CD4-positive, alpha-beta T cell (primary cell): Measurements from ENCODE around the gene QKI. TPM values are rescaled to one million over a fixed set of nuclear protein-coding genes. Genes with fewer than 3 reads are reported as not detected.
A peak's percentile ranks its signal among the peaks of the same experiment; 100 is the strongest.

Experiments used
- ATAC-seq: fragments of 200-7000 bp; cut with Tn5 transposase; one replicate; pipeline ENCODE4 v1.10.0; 2022; ENCODE audit warnings: mild to moderate bottlenecking; ENCODE audit not compliant: poor library complexity
- CTCF ChIA-PET: fragments of 350-600 bp; sonication (Branson Sonifier 250); formaldehyde crosslinking; loops from one replicate; lab custom pipeline; 2021; ENCODE audit warnings: antibody characterized with exemption, inconsistent platforms; lab: Charles Lee
- POLR2A ChIA-PET: fragments of 350-600 bp; sonication (Branson Sonifier 250); formaldehyde crosslinking; loops from one replicate; lab custom pipeline; 2021; ENCODE audit warnings: antibody characterized with exemption, inconsistent platforms; lab: Charles Lee
- DNase-seq, 14 experiments: peaks; one replicate each; pipeline ENCODE4 v3.0.0-alpha.2; 2013 to 2020; ENCODE audit warnings: mixed read lengths in 2 of 14
- H3K27ac ChIP-seq, 2 donors: one replicate each; pipeline versions ENCODE4 v1.5.1 to v1.7.0; 2013; ENCODE audit warnings: low read length in 2 of 2, low read depth in 1 of 2, mild to moderate bottlenecking in 1 of 2
- H3K27me3 ChIP-seq, 2 experiments: 1 replicate in 1 of 2; 2 replicates in 1 of 2; pipeline versions ENCODE4 v1.6.1 to v1.7.0; 2013; ENCODE audit warnings: low read length in 2 of 2, control low read depth in 1 of 2, mild to moderate bottlenecking in 1 of 2, moderate library complexity in 1 of 2; ENCODE audit not compliant: insufficient read depth in 2 of 2, control insufficient read depth in 1 of 2
- H3K36me3 ChIP-seq: one replicate; pipeline ENCODE4 v1.6.1; 2013; ENCODE audit warnings: low read length, control low read depth; ENCODE audit not compliant: insufficient read depth
- H3K4me1 ChIP-seq: one replicate; pipeline ENCODE4 v1.6.1; 2013; ENCODE audit warnings: low read length, control low read depth; ENCODE audit not compliant: insufficient read depth
- H3K4me3 ChIP-seq: one replicate; pipeline ENCODE4 v1.5.1; 2013; ENCODE audit warnings: mild to moderate bottlenecking, low read length, moderate library complexity
- H3K9me3 ChIP-seq, 2 experiments: 1 replicate in 1 of 2; 2 replicates in 1 of 2; pipeline versions ENCODE4 v1.6.1 to v1.7.0; 2013; ENCODE audit warnings: low read length in 2 of 2, mild to moderate bottlenecking in 2 of 2, control low read depth in 1 of 2, moderate library complexity in 1 of 2; ENCODE audit not compliant: control insufficient read depth in 1 of 2, insufficient read depth in 1 of 2
- H3K27ac Mint-ChIP-seq: one replicate; pipeline ENCODE4 v1.8.0; 2020; ENCODE audit warnings: mixed read lengths
- H3K27me3 Mint-ChIP-seq: one replicate; pipeline ENCODE4 v1.8.0; 2021; ENCODE audit warnings: mixed read lengths
- H3K36me3 Mint-ChIP-seq: one replicate; pipeline ENCODE4 v1.8.0; 2021; ENCODE audit warnings: low read depth, mixed read lengths
- H3K4me1 Mint-ChIP-seq: one replicate; pipeline ENCODE4 v1.8.0; 2021; ENCODE audit warnings: low read depth, mixed read lengths
- H3K4me3 Mint-ChIP-seq: one replicate; pipeline ENCODE4 v1.8.0; 2020; ENCODE audit warnings: mild to moderate bottlenecking, mixed read lengths
- H3K9me3 Mint-ChIP-seq: one replicate; pipeline ENCODE4 v1.8.0; 2020; ENCODE audit warnings: mixed read lengths
- CTCF ChIP-seq: fragments of 200-600 bp; IDR thresholded peaks from one replicate; pipeline ENCODE4 v1.8.0; 2022; ENCODE audit warnings: antibody characterized with exemption, mild to moderate bottlenecking
- intact Hi-C, 2 experiments: fragments of 100-400 bp; cut with DNase I in 1 of 2; cut with micrococcal nuclease in 1 of 2; formaldehyde crosslinking; loops; one replicate each; pipeline versions ENCODE4 v1.15.1 to v1.9.0; 2023 to 2025; cut with DNase I, micrococcal nuclease
- total RNA-seq, 174 experiments: library from RNA in 2 of 174; stranded (reverse) in 2 of 174; gene quantifications; one replicate each; pipeline ENCODE4 v1.2.3 and lab custom pipeline; 2021 to 2026

QKI gene
- total RNA-seq, 2 experiments from 2014 or later: 60.7 to 67.3 TPM

GRCh38 chr6:163415620-163416556 lies 1.4 kb downstream of the QKI start:
- H3K27me3 Mint-ChIP-seq: no peaks in the 10 kb centered on the region
- peak overlapping the region; percentile 94 for H3K4me3 Mint-ChIP-seq
- Histone ChIP-seq H3K36me3 (no peaks in the 10 kb centered on the region), H3K9me3 (no peaks in the 10 kb centered on the region), H3K27me3 (no peaks in the 10 kb centered on the region), H3K4me1 (peaks cover 3% of the 10 kb centered on the region), H3K4me3 (peak overlapping the region; percentile 79), H3K27ac (peak overlapping the region; percentile 72 to 78)
- no peak for TF ChIP-seq CTCF
- ChIA-PET POLR2A (interaction anchor here (0.6 to 3.3 kb wide), 13 partner anchors 10 to 689 kb away, joined by 3 to 29 read pairs (median 4); partner anchors contain the start of gene PACRG), CTCF (interaction anchor here (1.1 to 1.3 kb wide), 2 partner anchors 101 to 139 kb away, joined by 3 to 4 read pairs; no protein-coding TSS in a partner anchor)
- DNase-seq (peak in 10 of 14 experiments; percentile 4 to 74 (median 21)), ATAC-seq (no peak)
- H3K36me3 Mint-ChIP-seq: peaks cover 6% of the 10 kb centered on the region
- H3K27ac Mint-ChIP-seq: peak overlapping the region; percentile 87
- H3K4me1 Mint-ChIP-seq: peaks cover 59% of the 10 kb centered on the region
- intact Hi-C loops: loop anchor here (2.0 to 10.0 kb wide), 5 partner anchors 45 to 691 kb away; partner anchors contain the start of genes PACRG (in 1 of the 2) and PRKN (in 1 of the 2)
- no peaks in the 10 kb centered on the region for H3K9me3 Mint-ChIP-seq

- peak in 8 of 14 experiments; percentile 11 to 65 (median 40) for DNase-seq
- Histone ChIP-seq H3K4me1 (peaks cover 3% of the 10 kb centered on the region), H3K27me3 (no peaks in the 10 kb centered on the region), H3K27ac (peak overlapping the region; percentile 72 to 78), H3K36me3 (no peaks in the 10 kb centered on the region), H3K4me3 (peak overlapping the region; percentile 79), H3K9me3 (no peaks in the 10 kb centered on the region)
- intact Hi-C loops: loop anchor here (2.0 to 10.0 kb wide), 5 partner anchors 44 to 692 kb away; partner anchors contain the start of genes PACRG (in 1 of the 2) and PRKN (in 1 of the 2)
- TF ChIP-seq CTCF: peak; percentile 89
- H3K4me3 Mint-ChIP-seq: peak overlapping the region; percentile 94
- peaks cover 60% of the 10 kb centered on the region for H3K4me1 Mint-ChIP-seq
- ChIA-PET POLR2A (interaction anchor here (0.6 to 3.3 kb wide), 7 partner anchors 10 to 690 kb away, joined by 3 to 29 read pairs (median 5); partner anchors contain the start of gene PACRG), CTCF (interaction anchor here (1.1 to 1.3 kb wide), 2 partner anchors 100 to 138 kb away, joined by 3 to 4 read pairs; no protein-coding TSS in a partner anchor)
- ATAC-seq: no peak
- peak overlapping the region; percentile 87 for H3K27ac Mint-ChIP-seq
- no peaks in the 10 kb centered on the region for H3K9me3 Mint-ChIP-seq
- peaks cover 6% of the 10 kb centered on the region for H3K36me3 Mint-ChIP-seq
- no peaks in the 10 kb centered on the region for H3K27me3 Mint-ChIP-seq
Observed at GRCh38 chr6:163416557-163417253, 2.2 kb downstream of the QKI start.

- Mint-ChIP-seq H3K36me3 (peaks cover 6% of the 10 kb centered on the region), H3K9me3 (no peaks in the 10 kb centered on the region), H3K4me3 (peak overlapping the region; percentile 94), H3K4me1 (peaks cover 55% of the 10 kb centered on the region), H3K27ac (peak overlapping the region; percentile 87), H3K27me3 (no peaks in the 10 kb centered on the region)
- H3K27ac ChIP-seq: no peak overlapping the region
- POLR2A ChIA-PET: no interaction called here
- ATAC-seq (no peak), DNase-seq (no peak)
- no peaks in the 10 kb centered on the region for H3K36me3 ChIP-seq
- CTCF ChIA-PET: no interaction called here
- H3K27me3 ChIP-seq: no peaks in the 10 kb centered on the region
- H3K4me3 ChIP-seq: no peak overlapping the region
- no peak for TF ChIP-seq CTCF
- peaks cover 3% of the 10 kb centered on the region for H3K4me1 ChIP-seq
- H3K9me3 ChIP-seq: no peaks in the 10 kb centered on the region
- intact Hi-C loops: loop anchor here (2.0 to 10.0 kb wide), 5 partner anchors 43 to 693 kb away; partner anchors contain the start of genes PACRG (in 1 of the 2) and PRKN (in 1 of the 2)
Observed at GRCh38 chr6:163417595-163417994, 3.1 kb downstream of the QKI start.
